ENCODE measurements around the gene LBX2. TPM values are rescaled to one million over a fixed set of nuclear protein-coding genes. Genes with fewer than 3 reads are reported as not detected.

Gene LBX2
- total RNA-seq, 2 experiments from 2014 or later: 0.36 to 0.43 TPM

GRCh38 chr2:74450570-74451190 is 48.7 kb downstream of the LBX2 start:
- Mint-ChIP-seq H3K36me3 (ENCODE audit: low read depth) (peaks cover 6% of the 10 kb centered on the region), H3K4me1 (ENCODE audit: low read depth) (peaks cover 20% of the 10 kb centered on the region), H3K9me3 (no peaks in the 10 kb centered on the region), H3K27me3 (peaks cover 1% of the 10 kb centered on the region), H3K4me3 (no peak overlapping the region), H3K27ac (no peak overlapping the region)
- no peak for ATAC-seq
- TF ChIP-seq CTCF (IDR thresholded peaks at IDR 0.05): no peak
- ChIA-PET CTCF (no interaction called here), POLR2A (interaction anchor here (1.3 kb wide), 1 partner anchor 29 kb away, joined by 3 read pairs; the partner anchor contains the start of genes C2orf81 and WDR54)
- intact Hi-C loops (cut with micrococcal nuclease): no loop called here
- DNase-seq: no peak

GRCh38 chr2:74448771-74449170 is 50.6 kb downstream of the LBX2 start:
- DNase-seq (no peak), ATAC-seq (no peak)
- Mint-ChIP-seq H3K4me1 (ENCODE audit: low read depth) (peaks cover 10% of the 10 kb centered on the region), H3K27ac (no peak overlapping the region), H3K36me3 (ENCODE audit: low read depth) (no peaks in the 10 kb centered on the region), H3K4me3 (no peak overlapping the region), H3K9me3 (no peaks in the 10 kb centered on the region), H3K27me3 (peaks cover 6% of the 10 kb centered on the region)
- TF ChIP-seq CTCF (IDR thresholded peaks at IDR 0.05): no peak
- POLR2A ChIA-PET: interaction anchor here (1.1 kb wide), 1 partner anchor 9 kb away, joined by 4 read pairs; no protein-coding TSS in a partner anchor
- CTCF ChIA-PET: interaction anchor here (1.1 kb wide), 1 partner anchor 9 kb away, joined by 3 read pairs; the partner anchor contains the start of gene WBP1
- intact Hi-C loops (cut with micrococcal nuclease): no loop called here

Other genes with a start within 250 kb of the LBX2 start
- gene SLC4A5, start 156.2 kb downstream of the LBX2 start, total RNA-seq: 1 to 10 TPM; 1.8 to 2.0 TPM
- gene DCTN1, start 119.3 kb downstream of the LBX2 start, total RNA-seq: 10 to 100 TPM; 67.3 to 81.4 TPM
- 1 to 10 TPM; 2.6 to 3.9 TPM for gene C2orf81, start 78.0 kb downstream of the LBX2 start, total RNA-seq
- 100 to 1,000 TPM; 129 to 132 TPM for gene WDR54, start 77.9 kb downstream of the LBX2 start, total RNA-seq
- 1 to 10 TPM; 1.2 to 1.6 TPM for gene RTKN, start 57.7 kb downstream of the LBX2 start, total RNA-seq
- gene INO80B, start 44.5 kb downstream of the LBX2 start, total RNA-seq: 10 to 100 TPM; 23.9 to 24.2 TPM
- 10 to 100 TPM; 20.3 to 23.0 TPM for gene WBP1, start 41.2 kb downstream of the LBX2 start, total RNA-seq
- 10 to 100 TPM; 50.8 to 53.1 TPM for gene MOGS, start 34.2 kb downstream of the LBX2 start, total RNA-seq
- gene MRPL53, start 26.9 kb downstream of the LBX2 start, total RNA-seq: 100 to 1,000 TPM; 111 to 113 TPM
- gene CCDC142, start 16.6 kb downstream of the LBX2 start, total RNA-seq: 10 to 100 TPM in 1 of 2 experiments, 1 to 10 TPM in 1; 7.2 to 10.3 TPM
- gene TTC31, start 16.5 kb downstream of the LBX2 start, total RNA-seq: 10 to 100 TPM; 20.3 to 21.9 TPM
- 10 to 100 TPM; 16.1 to 21.1 TPM for gene PCGF1, start 8.1 kb upstream of the LBX2 start, total RNA-seq
- gene TLX2, start 14.8 kb upstream of the LBX2 start, total RNA-seq: under 1 TPM in 1 of 2 experiments, not detected in 1; 0.16 TPM
- under 1 TPM; 0.50 to 0.96 TPM for gene DQX1, start 26.6 kb upstream of the LBX2 start, total RNA-seq
- gene AUP1, start 30.1 kb upstream of the LBX2 start, total RNA-seq: 10 to 100 TPM; 90.8 to 92.7 TPM
- 10 to 100 TPM; 42.0 to 45.0 TPM for gene HTRA2, start 30.3 kb upstream of the LBX2 start, total RNA-seq
- gene LOXL3, start 54.3 kb upstream of the LBX2 start, total RNA-seq: under 1 TPM; 0.38 to 0.60 TPM
- gene DOK1, start 55.1 kb upstream of the LBX2 start, total RNA-seq: 10 to 100 TPM; 15.0 to 16.6 TPM
- not detected for gene M1AP, start 148.7 kb upstream of the LBX2 start, total RNA-seq
- 1 to 10 TPM; 3.1 to 4.2 TPM for gene SEMA4F, start 154.6 kb upstream of the LBX2 start, total RNA-seq